CD4-positive, alpha-beta T cell (primary cell): Measurements from ENCODE around the gene BABAM2. TPM values are rescaled to one million over a fixed set of nuclear protein-coding genes. Genes with fewer than 3 reads are reported as not detected.

Source experiments
- ATAC-seq: fragments of 200-7000 bp; cut with Tn5 transposase; one replicate; pipeline ENCODE4 v1.10.0; 2022; ENCODE audit warnings: mild to moderate bottlenecking; ENCODE audit not compliant: poor library complexity
- CTCF ChIA-PET: fragments of 350-600 bp; sonication (Branson Sonifier 250); formaldehyde crosslinking; loops from one replicate; lab custom pipeline; 2021; ENCODE audit warnings: antibody characterized with exemption, inconsistent platforms; lab: Charles Lee
- POLR2A ChIA-PET: fragments of 350-600 bp; sonication (Branson Sonifier 250); formaldehyde crosslinking; loops from one replicate; lab custom pipeline; 2021; ENCODE audit warnings: antibody characterized with exemption, inconsistent platforms; lab: Charles Lee
- DNase-seq, 14 experiments: peaks; one replicate each; pipeline ENCODE4 v3.0.0-alpha.2; 2013 to 2020; ENCODE audit warnings: mixed read lengths in 2 of 14
- H3K27ac ChIP-seq, 2 donors: one replicate each; pipeline versions ENCODE4 v1.5.1 to v1.7.0; 2013; ENCODE audit warnings: low read length in 2 of 2, low read depth in 1 of 2, mild to moderate bottlenecking in 1 of 2
- H3K27me3 ChIP-seq, 2 experiments: 1 replicate in 1 of 2; 2 replicates in 1 of 2; pipeline versions ENCODE4 v1.6.1 to v1.7.0; 2013; ENCODE audit warnings: low read length in 2 of 2, control low read depth in 1 of 2, mild to moderate bottlenecking in 1 of 2, moderate library complexity in 1 of 2; ENCODE audit not compliant: insufficient read depth in 2 of 2, control insufficient read depth in 1 of 2
- H3K36me3 ChIP-seq: one replicate; pipeline ENCODE4 v1.6.1; 2013; ENCODE audit warnings: low read length, control low read depth; ENCODE audit not compliant: insufficient read depth
- H3K4me1 ChIP-seq: one replicate; pipeline ENCODE4 v1.6.1; 2013; ENCODE audit warnings: low read length, control low read depth; ENCODE audit not compliant: insufficient read depth
- H3K4me3 ChIP-seq: one replicate; pipeline ENCODE4 v1.5.1; 2013; ENCODE audit warnings: mild to moderate bottlenecking, low read length, moderate library complexity
- H3K9me3 ChIP-seq, 2 experiments: 1 replicate in 1 of 2; 2 replicates in 1 of 2; pipeline versions ENCODE4 v1.6.1 to v1.7.0; 2013; ENCODE audit warnings: low read length in 2 of 2, mild to moderate bottlenecking in 2 of 2, control low read depth in 1 of 2, moderate library complexity in 1 of 2; ENCODE audit not compliant: control insufficient read depth in 1 of 2, insufficient read depth in 1 of 2
- H3K27ac Mint-ChIP-seq: one replicate; pipeline ENCODE4 v1.8.0; 2020; ENCODE audit warnings: mixed read lengths
- H3K27me3 Mint-ChIP-seq: one replicate; pipeline ENCODE4 v1.8.0; 2021; ENCODE audit warnings: mixed read lengths
- H3K36me3 Mint-ChIP-seq: one replicate; pipeline ENCODE4 v1.8.0; 2021; ENCODE audit warnings: low read depth, mixed read lengths
- H3K4me1 Mint-ChIP-seq: one replicate; pipeline ENCODE4 v1.8.0; 2021; ENCODE audit warnings: low read depth, mixed read lengths
- H3K4me3 Mint-ChIP-seq: one replicate; pipeline ENCODE4 v1.8.0; 2020; ENCODE audit warnings: mild to moderate bottlenecking, mixed read lengths
- H3K9me3 Mint-ChIP-seq: one replicate; pipeline ENCODE4 v1.8.0; 2020; ENCODE audit warnings: mixed read lengths
- CTCF ChIP-seq: fragments of 200-600 bp; IDR thresholded peaks from one replicate; pipeline ENCODE4 v1.8.0; 2022; ENCODE audit warnings: antibody characterized with exemption, mild to moderate bottlenecking
- intact Hi-C, 2 experiments: fragments of 100-400 bp; cut with DNase I in 1 of 2; cut with micrococcal nuclease in 1 of 2; formaldehyde crosslinking; loops; one replicate each; pipeline versions ENCODE4 v1.15.1 to v1.9.0; 2023 to 2025; cut with DNase I, micrococcal nuclease
- microRNA-seq: library from miRNA; unstranded; fragments of <30 nt; microRNA quantifications from one replicate; pipeline ENCODE4 v1.2.0, GENCODE V29; 2021; ENCODE audit warnings: borderline microRNAs expressed, borderline replicate concordance
- total RNA-seq, 174 experiments: library from RNA in 2 of 174; stranded (reverse) in 2 of 174; gene quantifications; one replicate each; pipeline ENCODE4 v1.2.3 and lab custom pipeline; 2021 to 2026

BABAM2 gene
- total RNA-seq, 2 experiments from 2014 or later: 29.2 to 32.8 TPM

- Mint-ChIP-seq H3K4me3 (no peak overlapping the region), H3K27me3 (no peaks in the 10 kb centered on the region), H3K9me3 (no peaks in the 10 kb centered on the region), H3K27ac (no peak overlapping the region), H3K36me3 (no peaks in the 10 kb centered on the region), H3K4me1 (peaks cover 15% of the 10 kb centered on the region)
- no peak for DNase-seq
- intact Hi-C loops: no loop called here
- Histone ChIP-seq H3K9me3 (no peaks in the 10 kb centered on the region), H3K27me3 (no peaks in the 10 kb centered on the region), H3K4me3 (no peak overlapping the region), H3K36me3 (no peaks in the 10 kb centered on the region), H3K4me1 (peaks cover 21% of the 10 kb centered on the region), H3K27ac (no peak overlapping the region)
- CTCF ChIA-PET: no interaction called here
- POLR2A ChIA-PET: no interaction called here
- no peak for TF ChIP-seq CTCF
- ATAC-seq: no peak
These were observed 496.8 kb downstream of the BABAM2 start for GRCh38 chr2:28387082-28387960.

Small RNA genes within 50 kb of the gene (microRNA-seq; reads per million reads assigned to microRNA genes)
- gene MIR4263: not detected

Other genes with a start within 250 kb of the BABAM2 start
- gene SUPT7L, start 227.1 kb upstream of the BABAM2 start, total RNA-seq: 10 to 100 TPM; 48.5 to 52.2 TPM
- 10 to 100 TPM; 14.2 to 15.3 TPM for gene SLC4A1AP, start 226.8 kb upstream of the BABAM2 start, total RNA-seq
- gene MRPL33, start 119.0 kb upstream of the BABAM2 start, total RNA-seq: 10 to 100 TPM; 33.1 to 37.2 TPM
- 1 to 10 TPM; 2.6 to 3.0 TPM for gene RBKS, start 342 bp upstream of the BABAM2 start, total RNA-seq